Thymus (tissue), 14 donors: ENCODE measurements around the gene TGM3. TPM values are rescaled to one million over a fixed set of nuclear protein-coding genes. Genes with fewer than 3 reads are reported as not detected.

Source experiments
- DNase-seq, 9 donors: peaks; one replicate each; pipeline ENCODE4 v3.0.0-alpha.2; 2013; ENCODE audit warnings: low spot score in 9 of 9, low read depth in 6 of 9, missing footprints in 1 of 9
- H3K27ac ChIP-seq, 2 donors: one replicate each; pipeline ENCODE4 v1.5.1; 2013; ENCODE audit warnings: control low read depth in 1 of 2, low read depth in 1 of 2, low read length in 1 of 2, mild to moderate bottlenecking in 1 of 2, moderate library complexity in 1 of 2
- H3K27me3 ChIP-seq, 2 donors: one replicate each; pipeline ENCODE4 v1.5.1; 2013; ENCODE audit warnings: low read length in 1 of 2; ENCODE audit not compliant: control insufficient read depth in 2 of 2, insufficient read depth in 1 of 2
- H3K36me3 ChIP-seq, 2 donors: one replicate each; pipeline ENCODE4 v1.5.1; 2013; ENCODE audit warnings: low read length in 1 of 2, mild to moderate bottlenecking in 1 of 2, moderate library complexity in 1 of 2; ENCODE audit not compliant: control insufficient read depth in 2 of 2, insufficient read depth in 2 of 2
- H3K4me1 ChIP-seq, 2 donors: one replicate each; pipeline ENCODE4 v1.5.1; 2013; ENCODE audit warnings: low read length in 2 of 2; ENCODE audit not compliant: control insufficient read depth in 2 of 2, insufficient read depth in 2 of 2
- H3K4me3 ChIP-seq, 2 donors: one replicate each; pipeline ENCODE4 v1.5.1; 2013; ENCODE audit warnings: low read length in 2 of 2, control low read depth in 1 of 2, mild to moderate bottlenecking in 1 of 2
- H3K9me3 ChIP-seq, 2 donors: one replicate each; pipeline ENCODE4 v1.5.1; 2013; ENCODE audit warnings: low read length in 1 of 2, mild to moderate bottlenecking in 1 of 2; ENCODE audit not compliant: control insufficient read depth in 2 of 2, insufficient read depth in 1 of 2
- WGBS: extraction: QIAGEN DNeasy Blood & Tissue Kit; methylation state at CpG from one replicate; pipeline ENCODE4 v1.1.7; 2013; 5-methylcytosine and 5-hydroxymethylcytosine counted together
- long read RNA-seq, 10 donors: transcript quantifications; one replicate each; lab custom pipeline, GENCODE V29; 2026
- polyA plus RNA-seq: library from polyadenylated mRNA; stranded (reverse); fragments of 200-250 nt; gene quantifications from one replicate; pipeline ENCODE4 v1.2.3, GENCODE V29; 2013
- total RNA-seq: library from RNA; stranded (reverse); fragments of 120-200 nt; gene quantifications from one replicate; pipeline ENCODE4 v1.2.4, GENCODE V29; 2013
- donor health status: healthy.

TGM3 gene, protein sequence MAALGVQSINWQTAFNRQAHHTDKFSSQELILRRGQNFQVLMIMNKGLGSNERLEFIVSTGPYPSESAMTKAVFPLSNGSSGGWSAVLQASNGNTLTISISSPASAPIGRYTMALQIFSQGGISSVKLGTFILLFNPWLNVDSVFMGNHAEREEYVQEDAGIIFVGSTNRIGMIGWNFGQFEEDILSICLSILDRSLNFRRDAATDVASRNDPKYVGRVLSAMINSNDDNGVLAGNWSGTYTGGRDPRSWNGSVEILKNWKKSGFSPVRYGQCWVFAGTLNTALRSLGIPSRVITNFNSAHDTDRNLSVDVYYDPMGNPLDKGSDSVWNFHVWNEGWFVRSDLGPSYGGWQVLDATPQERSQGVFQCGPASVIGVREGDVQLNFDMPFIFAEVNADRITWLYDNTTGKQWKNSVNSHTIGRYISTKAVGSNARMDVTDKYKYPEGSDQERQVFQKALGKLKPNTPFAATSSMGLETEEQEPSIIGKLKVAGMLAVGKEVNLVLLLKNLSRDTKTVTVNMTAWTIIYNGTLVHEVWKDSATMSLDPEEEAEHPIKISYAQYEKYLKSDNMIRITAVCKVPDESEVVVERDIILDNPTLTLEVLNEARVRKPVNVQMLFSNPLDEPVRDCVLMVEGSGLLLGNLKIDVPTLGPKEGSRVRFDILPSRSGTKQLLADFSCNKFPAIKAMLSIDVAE
- total RNA-seq (0.28 TPM), polyA plus RNA-seq (0.66 TPM)
- long read RNA-seq, donor 1, result 0 reads
- long read RNA-seq, donor 2, result 0 reads
- long read RNA-seq, donor 3, result 0 reads
- long read RNA-seq, donor 4, result 0 reads
- long read RNA-seq, donor 5, result 0 reads
- long read RNA-seq, donor 6, result 0 reads
- long read RNA-seq, donor 7, result 0 reads
- long read RNA-seq, donor 8, result 0 reads
- long read RNA-seq, donor 9, result 0 reads
- long read RNA-seq, donor 10, result 0 reads

GRCh38 chr20:2295886-2296515, at the start of gene TGM3:
TGM3 (plus strand) TSS chr20:2296001; CDS start chr20:2296064, 63 bp downstream.
- no peaks in the 10 kb centered on the region for H3K9me3 ChIP-seq
- no peak for DNase-seq
- WGBS, result 79% methylated on average over 13 of the region's 13 CpGs
- H3K36me3 ChIP-seq, result no peaks in the 10 kb centered on the region
- no peak within 1 kb of the TSS for H3K27ac ChIP-seq
- H3K27me3 ChIP-seq, result peaks cover 0 to 2% of the 10 kb centered on the region in 2 donors
- no peak within 1 kb of the TSS for H3K4me3 ChIP-seq
- H3K4me1 ChIP-seq, result no peaks in the 10 kb centered on the region

DNA sequence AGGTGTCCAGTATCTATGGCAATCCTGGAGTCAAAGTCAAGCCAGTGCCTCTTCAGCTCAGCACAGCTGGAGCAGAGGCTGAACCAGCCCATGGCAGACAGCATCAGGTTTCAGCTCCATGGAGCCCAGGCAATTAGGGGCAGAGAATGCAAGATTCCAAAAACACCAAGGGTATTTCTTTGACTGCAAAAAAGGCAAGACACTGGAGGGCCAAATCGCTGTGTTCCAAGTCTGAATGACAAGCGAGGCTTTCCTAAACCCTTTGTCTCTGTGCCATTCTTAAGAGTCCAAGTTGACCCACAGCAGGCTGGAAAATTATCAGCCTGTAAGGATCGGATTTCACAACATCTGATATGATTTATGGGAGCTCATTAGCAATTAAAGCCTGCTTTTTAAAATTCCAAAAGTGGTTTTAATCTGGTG, 49.7 kb upstream of the TGM3 start:
- Histone ChIP-seq H3K27ac (no peak overlapping the region), H3K4me1 (no peaks in the 10 kb centered on the region), H3K36me3 (no peaks in the 10 kb centered on the region), H3K9me3 (no peaks in the 10 kb centered on the region), H3K4me3 (no peak overlapping the region), H3K27me3 (no peaks in the 10 kb centered on the region)
- DNase-seq, result no peak
- 85% methylated on average over 3 of the region's 3 CpGs for WGBS

DNA sequence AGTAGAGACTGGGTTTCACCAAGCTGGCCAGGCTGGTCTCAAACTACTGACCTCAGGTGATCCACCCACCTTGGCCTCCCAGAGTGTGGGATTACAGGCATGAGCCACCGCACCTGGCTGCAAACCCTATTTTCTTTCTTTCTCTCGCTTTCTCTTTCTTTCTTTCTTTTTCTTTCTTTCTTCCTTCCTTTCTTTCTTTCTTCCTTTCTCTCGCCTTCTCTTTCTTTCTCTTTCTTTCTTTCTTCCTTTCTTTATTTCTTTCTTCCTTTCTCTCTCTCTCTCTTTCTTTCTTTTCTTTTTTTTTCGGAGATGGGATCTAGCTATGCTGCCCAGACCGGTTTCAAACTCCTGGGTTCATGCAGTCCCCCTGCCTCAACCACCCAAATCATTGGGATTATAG, 47.0 kb upstream of the TGM3 start:
- no peak for DNase-seq
- WGBS, result 96% methylated on average over 5 of the region's 5 CpGs

DNA sequence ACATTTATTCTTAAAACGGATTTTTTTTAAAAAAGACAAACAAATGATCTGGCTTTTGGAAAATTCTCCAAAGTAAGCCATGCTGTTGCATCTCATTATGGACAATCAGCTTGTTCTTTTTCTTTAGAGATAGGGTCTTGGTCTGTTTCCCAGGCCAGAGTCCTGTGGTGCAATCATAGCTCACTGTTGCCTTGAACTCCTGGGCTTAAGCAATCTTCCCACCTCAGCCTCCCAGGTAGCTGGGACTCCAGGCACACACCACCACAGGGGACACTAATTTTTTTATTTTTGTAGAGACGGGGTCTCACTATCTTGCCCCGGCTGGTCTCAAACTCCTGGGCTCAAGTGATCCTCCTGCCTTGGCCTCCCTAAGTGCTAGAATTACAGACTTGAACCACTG, 45.9 kb upstream of the TGM3 start:
- no peak for DNase-seq
- H3K27me3 ChIP-seq, result no peaks in the 10 kb centered on the region
- no peaks in the 10 kb centered on the region for H3K36me3 ChIP-seq
- 93% methylated on average over 3 of the region's 3 CpGs for WGBS
- no peak overlapping the region for H3K27ac ChIP-seq
- no peak overlapping the region for H3K4me3 ChIP-seq
- H3K9me3 ChIP-seq, result no peaks in the 10 kb centered on the region
- no peaks in the 10 kb centered on the region for H3K4me1 ChIP-seq

More for the DNA sequence above, 47.0 kb upstream of the TGM3 start:
- H3K27me3 ChIP-seq, result no peaks in the 10 kb centered on the region
- no peak overlapping the region for H3K4me3 ChIP-seq
- H3K9me3 ChIP-seq, result no peaks in the 10 kb centered on the region
- H3K4me1 ChIP-seq, result no peaks in the 10 kb centered on the region
- no peaks in the 10 kb centered on the region for H3K36me3 ChIP-seq
- H3K27ac ChIP-seq, result no peak overlapping the region

- H3K9me3 ChIP-seq, result no peaks in the 10 kb centered on the region
- no peaks in the 10 kb centered on the region for H3K27me3 ChIP-seq
- no peaks in the 10 kb centered on the region for H3K36me3 ChIP-seq
- H3K4me1 ChIP-seq, result no peaks in the 10 kb centered on the region
- no peak overlapping the region for H3K27ac ChIP-seq
- DNase-seq, result no peak
- no peak overlapping the region for H3K4me3 ChIP-seq
- WGBS, result 39% methylated on average over 6 of the region's 6 CpGs
Measured at GRCh38 chr20:2252419-2252997, 43.3 kb upstream of the TGM3 start.

GRCh38 chr20:2253256-2253655, 42.5 kb upstream of the TGM3 start:
- Histone ChIP-seq H3K27ac (no peak overlapping the region), H3K27me3 (no peaks in the 10 kb centered on the region), H3K4me3 (no peak overlapping the region), H3K4me1 (no peaks in the 10 kb centered on the region), H3K9me3 (no peaks in the 10 kb centered on the region), H3K36me3 (no peaks in the 10 kb centered on the region)
- no peak for DNase-seq
- 97% methylated on average over 10 of the region's 10 CpGs for WGBS

DNA sequence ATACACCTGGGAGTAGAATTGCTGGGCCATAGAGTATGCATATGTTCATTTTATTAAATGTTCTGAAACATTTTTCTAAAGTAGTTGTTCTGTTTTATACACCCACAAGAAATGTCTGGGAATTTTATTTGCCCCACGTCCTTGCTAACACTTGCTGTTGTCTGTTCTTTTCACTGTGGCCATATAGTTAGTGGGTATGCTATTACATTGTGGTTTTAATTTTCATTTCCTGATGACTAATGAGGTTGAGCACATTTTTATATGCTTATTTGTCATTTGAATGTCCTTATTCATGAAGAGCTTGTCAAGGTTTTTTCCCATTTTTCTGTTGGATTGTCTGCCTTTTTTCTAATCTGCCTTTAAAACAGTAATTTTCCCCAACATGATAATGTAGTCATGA, 41.5 kb upstream of the TGM3 start:
- 86% methylated on average over 1 of the region's 1 CpG for whole genome bisulfite sequencing

GRCh38 chr20:2255926-2256531, 39.8 kb upstream of the TGM3 start:
- DNase-seq, result no peak
- WGBS, result 60% methylated on average over 9 of the region's 9 CpGs
- H3K27me3 ChIP-seq, result no peaks in the 10 kb centered on the region
- no peaks in the 10 kb centered on the region for H3K9me3 ChIP-seq
- no peaks in the 10 kb centered on the region for H3K36me3 ChIP-seq
- no peak overlapping the region for H3K27ac ChIP-seq
- no peak overlapping the region for H3K4me3 ChIP-seq
- H3K4me1 ChIP-seq, result no peaks in the 10 kb centered on the region

More for the DNA sequence above, 41.5 kb upstream of the TGM3 start:
- Histone ChIP-seq H3K27ac (no peak overlapping the region), H3K4me3 (no peak overlapping the region), H3K27me3 (no peaks in the 10 kb centered on the region), H3K4me1 (no peaks in the 10 kb centered on the region), H3K36me3 (no peaks in the 10 kb centered on the region), H3K9me3 (no peaks in the 10 kb centered on the region)
- no peak for DNase-seq
